Adrenal gland (tissue), 12 donors: Measurements from ENCODE around the gene ANKS6. TPM values are rescaled to one million over a fixed set of nuclear protein-coding genes. Genes with fewer than 3 reads are reported as not detected.

Source experiments
- DNase-seq, 7 donors: peaks; one replicate each; pipeline ENCODE4 v3.0.0-alpha.2; 2019 to 2020
- H3K27ac ChIP-seq, 5 donors: fragments of 200-600 bp; sonication (generic) in 4 of 5; 1 replicate in 3 of 5; 2 replicates in 2 of 5; pipeline versions ENCODE4 v1.5.1 to v1.8.0; 2016 to 2020; ENCODE audit warnings: mild to moderate bottlenecking in 1 of 5
- H3K27me3 ChIP-seq: fragments of 200-600 bp; 2 replicates; pipeline ENCODE4 v1.8.0; 2021
- H3K36me3 ChIP-seq, 2 donors: fragments of 200-600 bp; replicated peaks in 1 of 2; 1 replicate in 1 of 2; 2 replicates in 1 of 2; pipeline versions ENCODE4 v1.5.1 to v1.8.0; 2018 to 2022
- H3K4me1 ChIP-seq, 2 donors: fragments of 200-600 bp; replicated peaks in 1 of 2; 1 replicate in 1 of 2; 2 replicates in 1 of 2; pipeline versions ENCODE4 v1.5.1 to v1.8.0; 2018 to 2021
- H3K4me3 ChIP-seq, 4 donors: fragments of 200-600 bp; sonication (generic) in 3 of 4; one replicate each; pipeline ENCODE4 v1.5.1; 2016 to 2018
- H3K9me3 ChIP-seq, 3 donors: fragments of 200-600 bp; sonication (generic) in 1 of 3; replicated peaks in 1 of 3; 1 replicate in 2 of 3; 2 replicates in 1 of 3; pipeline versions ENCODE4 v1.5.1 to v1.8.0; 2016 to 2021
- CTCF ChIP-seq, 6 experiments: fragments of 450-650 bp in 4 of 6; fragments of 200-600 bp in 2 of 6; sonication (generic) in 1 of 6; IDR thresholded peaks; 1 replicate in 5 of 6; 2 replicates in 1 of 6; pipeline versions ENCODE4 v1.5.1 to v1.8.0; 2016 to 2021; ENCODE audit warnings: antibody characterized with exemption in 6 of 6, mild to moderate bottlenecking in 2 of 6, moderate library complexity in 1 of 6
- POLR2A ChIP-seq, 2 donors: fragments of 450-650 bp; IDR thresholded peaks; one replicate each; pipeline ENCODE4 v1.6.1; 2017; ENCODE audit warnings: antibody characterized with exemption in 2 of 2, mild to moderate bottlenecking in 2 of 2, moderate library complexity in 1 of 2
- WGBS, 4 donors: extraction: QIAGEN DNeasy Blood & Tissue Kit in 2 of 4; methylation state at CpG; one replicate each; pipeline versions ENCODE4 v1.1.5 to v1.1.7; 2013 to 2017; 5-methylcytosine and 5-hydroxymethylcytosine counted together
- intact Hi-C, 2 donors: fragments of 100-400 bp; cut with DNase I; formaldehyde crosslinking; loops; one replicate each; pipeline versions ENCODE4 v1.14.1 to v1.15.0; 2022 to 2023
- polyA plus RNA-seq, 3 donors: library from polyadenylated mRNA; stranded (reverse); fragments of 200-250 nt in 2 of 3; fragments of 350-450 nt in 1 of 3; fragmentation: Illumina TruSeq in 1 of 3; extraction: RNeasy Lipid Tissue Mini Kit (QIAGEN cat#74804) in 1 of 3; gene quantifications; one replicate each; pipeline ENCODE4 v1.2.3, GENCODE V29; 2013 to 2014
- total RNA-seq, 9 donors: library from RNA; depleted of rRNA in 4 of 9; stranded (reverse); fragments of >200 nt in 4 of 9; fragments of 120-200 nt in 1 of 9; fragmentation: NEBNext Ultra II Directional in 1 of 9; extraction: Animal tissue kit (Norgen Biotek cat#: 25700) in 1 of 9; gene quantifications; one replicate each; pipeline versions ENCODE4 v1.1.0 to v1.2.4, GENCODE V29; 2013 to 2023
- donor health status: healthy with polysubstance abuse.
- donor health status: Bipolar disorder and iron deficiency.
- donor health status: DM: yes; HTN: yes; CAD: no.
- donor health status: DM: no; HTN: no; CAD: no.
- donor health status: DM: no; HTN: no; CAD: no.
- donor health status: DM: yes; HTN: yes; CAD: no.

The ANKS6 gene
- total and polyA plus RNA-seq, 12 donors, result 4.3 to 28.4 (median 14.9) TPM

- no peaks in the 10 kb centered on the region for H3K9me3 ChIP-seq
- no peak overlapping the region for H3K4me3 ChIP-seq
- peaks cover 0 to 6% of the 10 kb centered on the region in 2 donors for H3K36me3 ChIP-seq
- intact Hi-C loops, result no loop called here
- no peak for TF ChIP-seq POLR2A (IDR thresholded peaks at IDR 0.05)
- H3K27ac ChIP-seq, result no peak overlapping the region
- no peaks in the 10 kb centered on the region for H3K27me3 ChIP-seq
- H3K4me1 ChIP-seq, result no peaks in the 10 kb centered on the region
- DNase-seq, result no peak
- 89 to 98% (median 95%) methylated on average over 3 of the region's 3 CpGs for WGBS, 4 donors
These were observed 29.2 kb downstream of the ANKS6 start for GRCh38 chr9:98767196-98767595.

- WGBS, 4 donors, result 83 to 93% (median 92%) methylated on average over 2 of the region's 2 CpGs
- no peaks in the 10 kb centered on the region for H3K4me1 ChIP-seq
- no peak for DNase-seq
- no peak overlapping the region for H3K27ac ChIP-seq
- no peak overlapping the region for H3K4me3 ChIP-seq
- H3K9me3 ChIP-seq, result no peaks in the 10 kb centered on the region
- H3K36me3 ChIP-seq, result no peaks in the 10 kb centered on the region
- TF ChIP-seq POLR2A (IDR thresholded peaks at IDR 0.05) (no peak), CTCF (IDR thresholded peaks at IDR 0.05) (no peak)
- intact Hi-C loops, result no loop called here
- no peaks in the 10 kb centered on the region for H3K27me3 ChIP-seq
These were observed 29.8 kb downstream of the ANKS6 start for GRCh38 chr9:98766586-98766985.

- no peak for TF ChIP-seq CTCF (IDR thresholded peaks at IDR 0.05)
- no peak for TF ChIP-seq POLR2A (IDR thresholded peaks at IDR 0.05)
- intact Hi-C loops, result no loop called here
- no peaks in the 10 kb centered on the region for H3K27me3 ChIP-seq
- H3K4me3 ChIP-seq, result no peak overlapping the region
- no peak for DNase-seq
- no peaks in the 10 kb centered on the region for H3K9me3 ChIP-seq
- WGBS, 4 donors, result 91 to 100% (median 93%) methylated on average over 1 of the region's 1 CpG
- no peak overlapping the region for H3K27ac ChIP-seq
- H3K4me1 ChIP-seq, result no peaks in the 10 kb centered on the region
- no peaks in the 10 kb centered on the region for H3K36me3 ChIP-seq
These were observed 31.1 kb downstream of the ANKS6 start for GRCh38 chr9:98765256-98765655.

- intact Hi-C loops, result no loop called here
- Histone ChIP-seq H3K4me3 (no peak overlapping the region), H3K36me3 (no peaks in the 10 kb centered on the region), H3K27ac (no peak overlapping the region), H3K4me1 (no peaks in the 10 kb centered on the region), H3K9me3 (no peaks in the 10 kb centered on the region), H3K27me3 (no peaks in the 10 kb centered on the region)
- WGBS, 4 donors, result 92 to 99% (median 95%) methylated on average over 3 of the region's 3 CpGs
- DNase-seq, result no peak
- TF ChIP-seq CTCF (IDR thresholded peaks at IDR 0.05) (no peak), POLR2A (IDR thresholded peaks at IDR 0.05) (no peak)
These were observed 32.2 kb downstream of the ANKS6 start for GRCh38 chr9:98763986-98764745.

- Histone ChIP-seq H3K4me3 (no peak overlapping the region), H3K36me3 (peaks cover 0 to 9% of the 10 kb centered on the region in 2 donors), H3K27me3 (no peaks in the 10 kb centered on the region), H3K9me3 (no peaks in the 10 kb centered on the region), H3K4me1 (no peaks in the 10 kb centered on the region), H3K27ac (no peak overlapping the region)
- DNase-seq, result no peak
- TF ChIP-seq CTCF (IDR thresholded peaks at IDR 0.05) (no peak), POLR2A (IDR thresholded peaks at IDR 0.05) (no peak)
- intact Hi-C loops, result no loop called here
These were observed 36.1 kb downstream of the ANKS6 start for GRCh38 chr9:98760231-98760630.
